GM13976 (cell line): ENCODE measurements around the gene PCNX1.
A peak's percentile ranks its signal among the peaks of the same experiment; 100 is the strongest.

Experiments
- DNase-seq: peaks from one replicate; pipeline ENCODE4 v3.0.0; 2012; ENCODE audit warnings: low spot score
- CTCF ChIP-seq: IDR thresholded peaks from 2 replicates; pipeline ENCODE4 v1.5.1; 2012; ENCODE audit warnings: borderline replicate concordance, mild to moderate bottlenecking; ENCODE audit not compliant: insufficient read depth; ENCODE audit errors: extremely low read depth, missing control alignments, control extremely low read depth
- in situ Hi-C: fragments of 300-500 bp; cut with MboI; formaldehyde crosslinking; loops from one replicate; pipeline ENCODE4 v1.12.0; 2022; ENCODE audit warnings: low sequenced_read_pairs, mixed read lengths, inconsistent platforms; ENCODE audit not compliant: unreplicated experiment

The PCNX1 gene

GRCh38 chr14:71135496-71135895, 228.2 kb downstream of the PCNX1 start:
- no peak for DNase-seq
- in situ Hi-C loops, result loop anchor here (10.0 kb wide), 1 partner anchor 619 kb away; no protein-coding TSS in a partner anchor
- no peak for TF ChIP-seq CTCF

GRCh38 chr14:71135911-71136310, 228.7 kb downstream of the PCNX1 start:
- no peak for TF ChIP-seq CTCF
- DNase-seq, result no peak
- in situ Hi-C loops, result loop anchor here (10.0 kb wide), 1 partner anchor 619 kb away; no protein-coding TSS in a partner anchor

DNA sequence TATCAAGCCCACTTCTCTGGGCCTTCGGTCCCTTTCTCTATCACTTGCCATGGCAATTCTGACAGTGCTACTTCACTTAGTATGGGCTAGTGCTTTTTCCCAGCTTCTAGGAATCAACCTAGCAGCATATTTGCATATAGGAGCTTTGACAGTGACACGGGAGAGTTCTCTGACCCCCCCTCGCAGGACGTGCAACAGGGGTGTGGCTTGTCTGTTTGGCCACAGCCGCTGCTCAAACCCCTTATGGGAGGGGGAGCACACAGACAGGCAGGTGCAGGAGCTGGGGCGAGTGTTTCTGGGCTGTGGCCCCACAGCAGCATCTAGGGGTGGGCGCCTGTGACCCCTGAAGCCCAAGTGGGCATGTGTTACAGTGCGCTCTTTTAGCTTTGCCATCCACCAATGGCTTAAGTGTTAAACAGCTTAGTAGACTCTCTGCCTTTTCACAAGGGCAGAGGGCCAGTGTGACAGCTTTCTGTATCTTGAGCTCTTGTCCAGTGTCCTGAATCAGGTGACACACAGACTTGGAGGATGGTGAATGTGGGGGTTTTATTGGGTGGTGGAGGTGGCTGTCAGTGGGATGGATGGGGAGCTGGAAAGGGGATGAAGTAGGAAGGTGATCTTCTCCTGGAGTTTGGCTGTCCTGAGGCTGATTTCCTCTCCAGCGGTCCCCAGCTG, 229.3 kb downstream of the PCNX1 start:
- in situ Hi-C loops, result loop anchor here (10.0 kb wide), 1 partner anchor 618 kb away; no protein-coding TSS in a partner anchor
- no peak for DNase-seq
- TF ChIP-seq CTCF, result no peak

GRCh38 chr14:71137536-71138447, 230.5 kb downstream of the PCNX1 start:
- TF ChIP-seq CTCF, result no peak
- no peak for DNase-seq
- in situ Hi-C loops, result loop anchor here (10.0 kb wide), 1 partner anchor 617 kb away; no protein-coding TSS in a partner anchor

GRCh38 chr14:71138448-71139293, 231.4 kb downstream of the PCNX1 start:
- peak; percentile 93 for TF ChIP-seq CTCF
- peak; percentile 79 for DNase-seq
- in situ Hi-C loops, result loop anchor here (10.0 kb wide), 1 partner anchor 616 kb away; no protein-coding TSS in a partner anchor
